ENCODE results near the gene MTHFR. TPM values are rescaled to one million over a fixed set of nuclear protein-coding genes. Genes with fewer than 3 reads are reported as not detected.

The MTHFR gene
- total RNA-seq, 1 experiment from 2014 or later: 22.6 TPM

DNA sequence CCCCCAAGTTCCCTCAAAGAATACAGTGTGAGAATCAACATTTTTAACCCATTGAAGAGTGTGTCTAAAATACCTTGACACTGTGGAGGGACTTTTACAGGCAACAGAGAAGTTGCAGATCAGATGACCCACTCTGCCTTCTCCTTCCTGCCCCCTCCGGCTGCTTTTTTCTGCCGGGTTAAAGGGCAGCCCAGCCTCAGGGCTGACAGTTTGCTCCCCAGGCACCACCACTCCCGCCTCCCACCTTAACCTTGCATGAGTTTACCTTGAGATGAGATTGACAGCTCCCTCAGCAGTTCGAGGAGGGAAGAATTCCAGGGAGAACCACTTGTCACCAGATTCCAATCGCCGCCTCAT, 3.2 kb downstream of the MTHFR start (continued):
- TF ChIP-seq, protein P1, sequence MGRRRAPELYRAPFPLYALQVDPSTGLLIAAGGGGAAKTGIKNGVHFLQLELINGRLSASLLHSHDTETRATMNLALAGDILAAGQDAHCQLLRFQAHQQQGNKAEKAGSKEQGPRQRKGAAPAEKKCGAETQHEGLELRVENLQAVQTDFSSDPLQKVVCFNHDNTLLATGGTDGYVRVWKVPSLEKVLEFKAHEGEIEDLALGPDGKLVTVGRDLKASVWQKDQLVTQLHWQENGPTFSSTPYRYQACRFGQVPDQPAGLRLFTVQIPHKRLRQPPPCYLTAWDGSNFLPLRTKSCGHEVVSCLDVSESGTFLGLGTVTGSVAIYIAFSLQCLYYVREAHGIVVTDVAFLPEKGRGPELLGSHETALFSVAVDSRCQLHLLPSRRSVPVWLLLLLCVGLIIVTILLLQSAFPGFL (CRISPR knock-in tag; IDR thresholded peaks at IDR 0.05; ENCODE audit: borderline replicate concordance): no peak
- TF ChIP-seq, protein P2, sequence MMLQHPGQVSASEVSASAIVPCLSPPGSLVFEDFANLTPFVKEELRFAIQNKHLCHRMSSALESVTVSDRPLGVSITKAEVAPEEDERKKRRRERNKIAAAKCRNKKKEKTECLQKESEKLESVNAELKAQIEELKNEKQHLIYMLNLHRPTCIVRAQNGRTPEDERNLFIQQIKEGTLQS (CRISPR knock-in tag; conservative IDR thresholded peaks at IDR 0.05): no peak
- no peak for TF ChIP-seq ZNF396 (CRISPR knock-in tag; IDR thresholded peaks at IDR 0.05; ENCODE audit: borderline replicate concordance)
- TF ChIP-seq, protein P3, sequence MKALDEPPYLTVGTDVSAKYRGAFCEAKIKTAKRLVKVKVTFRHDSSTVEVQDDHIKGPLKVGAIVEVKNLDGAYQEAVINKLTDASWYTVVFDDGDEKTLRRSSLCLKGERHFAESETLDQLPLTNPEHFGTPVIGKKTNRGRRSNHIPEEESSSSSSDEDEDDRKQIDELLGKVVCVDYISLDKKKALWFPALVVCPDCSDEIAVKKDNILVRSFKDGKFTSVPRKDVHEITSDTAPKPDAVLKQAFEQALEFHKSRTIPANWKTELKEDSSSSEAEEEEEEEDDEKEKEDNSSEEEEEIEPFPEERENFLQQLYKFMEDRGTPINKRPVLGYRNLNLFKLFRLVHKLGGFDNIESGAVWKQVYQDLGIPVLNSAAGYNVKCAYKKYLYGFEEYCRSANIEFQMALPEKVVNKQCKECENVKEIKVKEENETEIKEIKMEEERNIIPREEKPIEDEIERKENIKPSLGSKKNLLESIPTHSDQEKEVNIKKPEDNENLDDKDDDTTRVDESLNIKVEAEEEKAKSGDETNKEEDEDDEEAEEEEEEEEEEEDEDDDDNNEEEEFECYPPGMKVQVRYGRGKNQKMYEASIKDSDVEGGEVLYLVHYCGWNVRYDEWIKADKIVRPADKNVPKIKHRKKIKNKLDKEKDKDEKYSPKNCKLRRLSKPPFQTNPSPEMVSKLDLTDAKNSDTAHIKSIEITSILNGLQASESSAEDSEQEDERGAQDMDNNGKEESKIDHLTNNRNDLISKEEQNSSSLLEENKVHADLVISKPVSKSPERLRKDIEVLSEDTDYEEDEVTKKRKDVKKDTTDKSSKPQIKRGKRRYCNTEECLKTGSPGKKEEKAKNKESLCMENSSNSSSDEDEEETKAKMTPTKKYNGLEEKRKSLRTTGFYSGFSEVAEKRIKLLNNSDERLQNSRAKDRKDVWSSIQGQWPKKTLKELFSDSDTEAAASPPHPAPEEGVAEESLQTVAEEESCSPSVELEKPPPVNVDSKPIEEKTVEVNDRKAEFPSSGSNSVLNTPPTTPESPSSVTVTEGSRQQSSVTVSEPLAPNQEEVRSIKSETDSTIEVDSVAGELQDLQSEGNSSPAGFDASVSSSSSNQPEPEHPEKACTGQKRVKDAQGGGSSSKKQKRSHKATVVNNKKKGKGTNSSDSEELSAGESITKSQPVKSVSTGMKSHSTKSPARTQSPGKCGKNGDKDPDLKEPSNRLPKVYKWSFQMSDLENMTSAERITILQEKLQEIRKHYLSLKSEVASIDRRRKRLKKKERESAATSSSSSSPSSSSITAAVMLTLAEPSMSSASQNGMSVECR (CRISPR knock-in tag; IDR thresholded peaks at IDR 0.05; ENCODE audit: borderline replicate concordance): no peak
- TF ChIP-seq, protein P4, sequence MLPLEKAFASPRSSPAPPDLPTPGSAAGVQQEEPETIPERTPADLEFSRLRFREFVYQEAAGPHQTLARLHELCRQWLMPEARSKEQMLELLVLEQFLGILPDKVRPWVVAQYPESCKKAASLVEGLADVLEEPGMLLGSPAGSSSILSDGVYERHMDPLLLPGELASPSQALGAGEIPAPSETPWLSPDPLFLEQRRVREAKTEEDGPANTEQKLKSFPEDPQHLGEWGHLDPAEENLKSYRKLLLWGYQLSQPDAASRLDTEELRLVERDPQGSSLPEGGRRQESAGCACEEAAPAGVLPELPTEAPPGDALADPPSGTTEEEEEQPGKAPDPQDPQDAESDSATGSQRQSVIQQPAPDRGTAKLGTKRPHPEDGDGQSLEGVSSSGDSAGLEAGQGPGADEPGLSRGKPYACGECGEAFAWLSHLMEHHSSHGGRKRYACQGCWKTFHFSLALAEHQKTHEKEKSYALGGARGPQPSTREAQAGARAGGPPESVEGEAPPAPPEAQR (CRISPR knock-in tag; IDR thresholded peaks at IDR 0.05): no peak
- TF ChIP-seq, protein P5, sequence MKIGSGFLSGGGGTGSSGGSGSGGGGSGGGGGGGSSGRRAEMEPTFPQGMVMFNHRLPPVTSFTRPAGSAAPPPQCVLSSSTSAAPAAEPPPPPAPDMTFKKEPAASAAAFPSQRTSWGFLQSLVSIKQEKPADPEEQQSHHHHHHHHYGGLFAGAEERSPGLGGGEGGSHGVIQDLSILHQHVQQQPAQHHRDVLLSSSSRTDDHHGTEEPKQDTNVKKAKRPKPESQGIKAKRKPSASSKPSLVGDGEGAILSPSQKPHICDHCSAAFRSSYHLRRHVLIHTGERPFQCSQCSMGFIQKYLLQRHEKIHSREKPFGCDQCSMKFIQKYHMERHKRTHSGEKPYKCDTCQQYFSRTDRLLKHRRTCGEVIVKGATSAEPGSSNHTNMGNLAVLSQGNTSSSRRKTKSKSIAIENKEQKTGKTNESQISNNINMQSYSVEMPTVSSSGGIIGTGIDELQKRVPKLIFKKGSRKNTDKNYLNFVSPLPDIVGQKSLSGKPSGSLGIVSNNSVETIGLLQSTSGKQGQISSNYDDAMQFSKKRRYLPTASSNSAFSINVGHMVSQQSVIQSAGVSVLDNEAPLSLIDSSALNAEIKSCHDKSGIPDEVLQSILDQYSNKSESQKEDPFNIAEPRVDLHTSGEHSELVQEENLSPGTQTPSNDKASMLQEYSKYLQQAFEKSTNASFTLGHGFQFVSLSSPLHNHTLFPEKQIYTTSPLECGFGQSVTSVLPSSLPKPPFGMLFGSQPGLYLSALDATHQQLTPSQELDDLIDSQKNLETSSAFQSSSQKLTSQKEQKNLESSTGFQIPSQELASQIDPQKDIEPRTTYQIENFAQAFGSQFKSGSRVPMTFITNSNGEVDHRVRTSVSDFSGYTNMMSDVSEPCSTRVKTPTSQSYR (CRISPR knock-in tag; IDR thresholded peaks at IDR 0.05): no peak
- TF ChIP-seq, protein P6, sequence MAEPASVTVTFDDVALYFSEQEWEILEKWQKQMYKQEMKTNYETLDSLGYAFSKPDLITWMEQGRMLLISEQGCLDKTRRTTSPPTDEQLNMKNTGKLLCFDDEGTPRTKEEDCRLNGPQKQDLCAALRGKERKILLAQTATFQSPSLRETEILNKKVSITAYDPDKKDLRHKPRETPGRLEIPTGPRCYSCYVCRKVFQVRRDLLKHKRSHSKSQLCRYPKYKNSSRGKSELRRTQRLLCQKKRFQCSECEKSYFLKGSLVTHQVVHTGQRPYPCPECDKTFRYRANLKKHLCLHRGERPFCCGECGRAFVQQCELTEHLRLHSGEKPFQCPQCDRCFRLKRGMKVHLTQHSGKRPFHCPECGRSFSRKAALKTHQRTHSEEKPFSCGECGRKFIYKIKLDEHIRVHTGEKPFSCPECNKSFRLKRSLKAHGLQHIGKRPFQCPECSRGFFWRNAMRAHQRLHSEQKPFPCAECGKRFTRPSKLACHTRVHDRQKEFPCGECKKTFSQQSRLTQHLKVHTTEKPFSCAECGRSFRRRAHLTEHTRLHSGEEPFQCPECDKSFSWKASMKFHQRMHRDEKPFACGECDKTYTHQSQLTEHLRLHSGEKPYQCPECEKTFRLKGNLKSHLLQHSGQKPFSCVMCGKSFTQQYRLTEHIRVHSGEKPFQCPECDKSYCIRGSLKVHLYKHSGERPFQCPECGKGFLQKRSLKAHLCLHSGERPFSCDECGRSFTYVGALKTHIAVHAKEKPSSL (CRISPR knock-in tag; conservative IDR thresholded peaks at IDR 0.05): no peak

DNA sequence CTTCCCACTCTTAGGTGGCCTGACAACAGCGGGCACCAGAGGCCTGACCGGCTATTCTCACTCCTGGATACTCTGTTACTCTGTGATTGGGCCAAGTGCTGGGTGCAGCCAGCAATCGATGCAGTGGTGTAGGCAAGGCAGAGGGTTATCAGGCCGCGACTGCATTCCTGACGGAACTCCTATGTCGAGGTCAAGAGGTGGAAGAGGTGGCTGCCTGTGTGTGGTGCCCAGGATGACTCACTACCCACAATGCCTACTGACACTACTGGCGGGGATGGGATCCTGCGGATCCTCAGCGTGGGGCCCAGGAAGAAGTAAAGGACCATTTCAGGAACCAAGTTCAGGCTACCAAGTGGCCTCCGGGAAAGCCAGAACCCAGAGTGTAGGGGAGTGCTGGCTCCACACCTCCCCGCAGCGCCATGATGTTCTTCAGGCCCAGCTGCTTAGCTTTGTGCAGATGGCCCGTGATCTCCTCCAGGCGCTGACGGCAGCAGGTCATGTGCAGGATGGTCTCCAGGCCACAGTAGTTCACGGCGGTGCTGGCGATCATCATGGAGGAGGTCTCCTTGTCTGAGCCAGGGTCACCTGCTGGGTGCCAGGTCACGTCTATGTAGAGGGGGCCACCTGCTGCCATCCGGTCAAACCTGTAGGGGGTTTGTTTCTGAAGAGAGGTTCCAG, 4.9 kb downstream of the MTHFR start:
- Mint-ChIP-seq H3K36me3 (peaks cover 20% of the 10 kb centered on the region), H3K27me3 (ENCODE audit: low read depth) (no peaks in the 10 kb centered on the region), H3K4me3 (no peak overlapping the region), H3K4me1 (peaks cover 33% of the 10 kb centered on the region), H3K27ac (no peak overlapping the region), H3K9me3 (no peaks in the 10 kb centered on the region)
- DNase-seq (ENCODE audit: low spot score) (no peak), ATAC-seq (no peak)
- POLR2A ChIA-PET: no interaction called here
- CTCF ChIA-PET: interaction anchor here (4.3 kb wide), 1 partner anchor 15 kb away, joined by 98 read pairs; no protein-coding TSS in a partner anchor
- TF ChIP-seq NR2C2 (CRISPR knock-in tag; IDR thresholded peaks at IDR 0.05) (no peak), IRF2 (CRISPR knock-in tag; IDR thresholded peaks at IDR 0.05; ENCODE audit: borderline replicate concordance, low read depth) (no peak), RELA (CRISPR knock-in tag; IDR thresholded peaks at IDR 0.05; ENCODE audit: borderline replicate concordance) (no peak), NFE2L1 (CRISPR knock-in tag; IDR thresholded peaks at IDR 0.05) (no peak), ELF4 (CRISPR knock-in tag; IDR thresholded peaks at IDR 0.05; ENCODE audit: low read depth) (no peak), GRHL2 (CRISPR knock-in tag; IDR thresholded peaks at IDR 0.05; ENCODE audit: insufficient replicate concordance, severe bottlenecking) (no peak), ZNF317 (CRISPR knock-in tag; IDR thresholded peaks at IDR 0.05; ENCODE audit: borderline replicate concordance, low read depth) (no peak)
- TF ChIP-seq, protein P6 (CRISPR knock-in tag; conservative IDR thresholded peaks at IDR 0.05): no peak
- TF ChIP-seq, protein P7, sequence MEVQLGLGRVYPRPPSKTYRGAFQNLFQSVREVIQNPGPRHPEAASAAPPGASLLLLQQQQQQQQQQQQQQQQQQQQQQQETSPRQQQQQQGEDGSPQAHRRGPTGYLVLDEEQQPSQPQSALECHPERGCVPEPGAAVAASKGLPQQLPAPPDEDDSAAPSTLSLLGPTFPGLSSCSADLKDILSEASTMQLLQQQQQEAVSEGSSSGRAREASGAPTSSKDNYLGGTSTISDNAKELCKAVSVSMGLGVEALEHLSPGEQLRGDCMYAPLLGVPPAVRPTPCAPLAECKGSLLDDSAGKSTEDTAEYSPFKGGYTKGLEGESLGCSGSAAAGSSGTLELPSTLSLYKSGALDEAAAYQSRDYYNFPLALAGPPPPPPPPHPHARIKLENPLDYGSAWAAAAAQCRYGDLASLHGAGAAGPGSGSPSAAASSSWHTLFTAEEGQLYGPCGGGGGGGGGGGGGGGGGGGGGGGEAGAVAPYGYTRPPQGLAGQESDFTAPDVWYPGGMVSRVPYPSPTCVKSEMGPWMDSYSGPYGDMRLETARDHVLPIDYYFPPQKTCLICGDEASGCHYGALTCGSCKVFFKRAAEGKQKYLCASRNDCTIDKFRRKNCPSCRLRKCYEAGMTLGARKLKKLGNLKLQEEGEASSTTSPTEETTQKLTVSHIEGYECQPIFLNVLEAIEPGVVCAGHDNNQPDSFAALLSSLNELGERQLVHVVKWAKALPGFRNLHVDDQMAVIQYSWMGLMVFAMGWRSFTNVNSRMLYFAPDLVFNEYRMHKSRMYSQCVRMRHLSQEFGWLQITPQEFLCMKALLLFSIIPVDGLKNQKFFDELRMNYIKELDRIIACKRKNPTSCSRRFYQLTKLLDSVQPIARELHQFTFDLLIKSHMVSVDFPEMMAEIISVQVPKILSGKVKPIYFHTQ (CRISPR knock-in tag; IDR thresholded peaks at IDR 0.05): no peak

Data from WTC11 (cell line).